H9 (cell line): Measurements from ENCODE around the gene AADAC. TPM values are rescaled to one million over a fixed set of nuclear protein-coding genes. Genes with fewer than 3 reads are reported as not detected.

ENCODE experiments used
- DNase-seq: peaks from one replicate; pipeline ENCODE4 v3.0.0-alpha.2; 2017
- H2AFZ ChIP-seq: one replicate; pipeline ENCODE4 v1.6.1; 2013; ENCODE audit warnings: mild to moderate bottlenecking, low read length, control low read depth, moderate library complexity
- H2AK5ac ChIP-seq: 2 replicates; pipeline ENCODE4 v1.6.1; 2013; ENCODE audit warnings: low read length, control low read depth, mixed read lengths; ENCODE audit not compliant: insufficient read length
- H2BK120ac ChIP-seq: one replicate; pipeline ENCODE4 v1.6.1; 2013; ENCODE audit warnings: low read depth, mild to moderate bottlenecking, low read length, control low read depth, inconsistent platforms; ENCODE audit not compliant: poor library complexity, severe bottlenecking
- H2BK12ac ChIP-seq: 2 replicates; pipeline ENCODE4 v1.6.1; 2013; ENCODE audit warnings: low read length, control low read depth, mixed read lengths, low read depth; ENCODE audit not compliant: insufficient read length
- H2BK15ac ChIP-seq: 2 replicates; pipeline ENCODE4 v1.6.1; 2013; ENCODE audit warnings: low read depth, low read length, control low read depth
- H2BK20ac ChIP-seq: one replicate; pipeline ENCODE4 v1.6.1; 2013; ENCODE audit warnings: low read depth, mild to moderate bottlenecking, low read length, control low read depth, inconsistent platforms; ENCODE audit not compliant: poor library complexity, severe bottlenecking
- H2BK5ac ChIP-seq: 2 replicates; pipeline ENCODE4 v1.6.1; 2013; ENCODE audit warnings: low read length, control low read depth, mixed read lengths; ENCODE audit not compliant: insufficient read length
- H3K14ac ChIP-seq: 2 replicates; pipeline ENCODE4 v1.6.1; 2013; ENCODE audit warnings: low read length, control low read depth; ENCODE audit not compliant: insufficient read depth
- H3K18ac ChIP-seq: 2 replicates; pipeline ENCODE4 v1.6.1; 2013; ENCODE audit warnings: low read depth, mild to moderate bottlenecking, mixed read lengths, low read length, control low read depth; ENCODE audit not compliant: insufficient read length
- H3K23ac ChIP-seq: 2 replicates; pipeline ENCODE4 v1.6.1; 2013; ENCODE audit warnings: low read length, control low read depth, mixed read lengths, low read depth; ENCODE audit not compliant: insufficient read length
- H3K23me2 ChIP-seq: 2 replicates; pipeline ENCODE4 v1.6.1; 2013; ENCODE audit warnings: low read depth, mild to moderate bottlenecking, mixed read lengths, low read length, control low read depth; ENCODE audit not compliant: insufficient read length, poor library complexity, severe bottlenecking
- H3K27ac ChIP-seq: 2 replicates; pipeline ENCODE4 v1.5.1; 2013; ENCODE audit warnings: low read length, control low read depth, mixed read lengths, low read depth; ENCODE audit not compliant: insufficient read length
- H3K27me3 ChIP-seq: 2 replicates; pipeline ENCODE4 v1.6.1; 2013; ENCODE audit warnings: low read length, control low read depth, inconsistent platforms; ENCODE audit not compliant: insufficient read depth
- H3K4ac ChIP-seq: 2 replicates; pipeline ENCODE4 v1.6.1; 2013; ENCODE audit warnings: low read depth, mild to moderate bottlenecking, control low read depth, inconsistent platforms, low read length, moderate library complexity
- H3K4me1 ChIP-seq: 2 replicates; pipeline ENCODE4 v1.6.1; 2013; ENCODE audit warnings: low read length, control low read depth, inconsistent platforms; ENCODE audit not compliant: insufficient read depth
- H3K4me2 ChIP-seq: 2 replicates; pipeline ENCODE4 v1.6.1; 2013; ENCODE audit warnings: low read length, control low read depth, mixed read lengths; ENCODE audit not compliant: insufficient read length, insufficient read depth
- H3K56ac ChIP-seq: 2 replicates; pipeline ENCODE4 v1.6.1; 2013; ENCODE audit warnings: low read depth, mild to moderate bottlenecking, mixed read lengths, low read length, control low read depth; ENCODE audit not compliant: insufficient read length
- H3K79me1 ChIP-seq: 2 replicates; pipeline ENCODE4 v1.6.1; 2013; ENCODE audit warnings: low read depth, mild to moderate bottlenecking, moderate library complexity, low read length, control low read depth, inconsistent platforms; ENCODE audit not compliant: insufficient read depth, poor library complexity, severe bottlenecking
- H3K79me2 ChIP-seq: 2 replicates; pipeline ENCODE4 v1.6.1; 2013; ENCODE audit warnings: low read length, control low read depth, inconsistent platforms; ENCODE audit not compliant: insufficient read depth
- H3K9ac ChIP-seq: 2 replicates; pipeline ENCODE4 v1.6.1; 2013; ENCODE audit warnings: low read length, control low read depth, mixed read lengths; ENCODE audit not compliant: insufficient read length; ENCODE audit errors: extremely low read depth
- H3K9me3 ChIP-seq: one replicate; pipeline ENCODE4 v1.6.1; 2013; ENCODE audit warnings: low read depth, low read length, inconsistent platforms; ENCODE audit not compliant: control insufficient read depth
- H3T11ph ChIP-seq: one replicate; pipeline ENCODE4 v1.6.1; 2013; ENCODE audit warnings: mild to moderate bottlenecking, low read length, control low read depth, inconsistent platforms
- H4K20me1 ChIP-seq: one replicate; pipeline ENCODE4 v1.6.1; 2013; ENCODE audit not compliant: control insufficient read depth, insufficient read length, insufficient read depth
- H4K5ac ChIP-seq: 2 replicates; pipeline ENCODE4 v1.6.1; 2013; ENCODE audit warnings: low read depth, mild to moderate bottlenecking, mixed read lengths, low read length, control low read depth; ENCODE audit not compliant: insufficient read length
- H4K8ac ChIP-seq: replicated peaks from 2 replicates; pipeline ENCODE4 v1.6.1; 2013; ENCODE audit warnings: low read length, control low read depth, mixed read lengths, low read depth; ENCODE audit not compliant: insufficient read length
- H4K91ac ChIP-seq: 2 replicates; pipeline ENCODE4 v1.6.1; 2013; ENCODE audit warnings: low read depth, mild to moderate bottlenecking, moderate library complexity, mixed read lengths, low read length, control low read depth; ENCODE audit not compliant: insufficient read length
- H3K27ac Mint-ChIP-seq, 3 experiments: 2 replicates in 2 of 3; 3 replicates in 1 of 3; pipeline ENCODE4 v1.8.0; 2020 to 2021; ENCODE audit warnings: mixed read lengths in 3 of 3, mild to moderate bottlenecking in 1 of 3, moderate library complexity in 1 of 3
- H3K27me3 Mint-ChIP-seq: 2 replicates; pipeline ENCODE4 v1.8.0; 2021; ENCODE audit warnings: low read depth, mild to moderate bottlenecking, moderate library complexity, mixed read lengths
- H3K36me3 Mint-ChIP-seq, 3 experiments: 2 replicates in 2 of 3; 3 replicates in 1 of 3; pipeline ENCODE4 v1.8.0; 2020 to 2021; ENCODE audit warnings: low read depth in 3 of 3, mixed read lengths in 3 of 3; ENCODE audit not compliant: insufficient read depth in 1 of 3
- H3K4me1 Mint-ChIP-seq, 2 experiments: 2 replicates each; pipeline ENCODE4 v1.8.0; 2020; ENCODE audit warnings: mixed read lengths in 2 of 2
- H3K4me3 Mint-ChIP-seq, 2 experiments: 2 replicates in 1 of 2; 3 replicates in 1 of 2; pipeline ENCODE4 v1.8.0; 2020 to 2021; ENCODE audit warnings: mild to moderate bottlenecking in 2 of 2, mixed read lengths in 2 of 2, moderate library complexity in 1 of 2
- H3K9me3 Mint-ChIP-seq, 2 experiments: 2 replicates in 1 of 2; 3 replicates in 1 of 2; pipeline ENCODE4 v1.8.0; 2020; ENCODE audit warnings: mild to moderate bottlenecking in 2 of 2, mixed read lengths in 2 of 2, moderate library complexity in 1 of 2
- WGBS: extraction: QIAGEN DNeasy Blood & Tissue Kit; methylation state at CpG from one replicate; pipeline ENCODE4 v1.1.7; 2013; ENCODE audit warnings: missing lambda C conversion rate, low lambda C conversion rate, mixed read lengths; ENCODE audit not compliant: insufficient read length; ENCODE audit errors: extremely low coverage; 5-methylcytosine and 5-hydroxymethylcytosine counted together
- total RNA-seq: library from RNA; stranded (reverse); gene quantifications from 2 replicates; pipeline ENCODE4 v1.2.1, GENCODE V29; 2021
- TF ChIP-seq, protein P1 (sequence below): fragments of 200-600 bp; sonication (generic); conservative IDR thresholded peaks from 3 replicates; pipeline ENCODE4 v1.8.0; 2021; ENCODE audit warnings: antibody characterized with exemption, mild to moderate bottlenecking

Gene AADAC
- total RNA-seq, 1 experiment from 2014 or later, result not detected

DNA sequence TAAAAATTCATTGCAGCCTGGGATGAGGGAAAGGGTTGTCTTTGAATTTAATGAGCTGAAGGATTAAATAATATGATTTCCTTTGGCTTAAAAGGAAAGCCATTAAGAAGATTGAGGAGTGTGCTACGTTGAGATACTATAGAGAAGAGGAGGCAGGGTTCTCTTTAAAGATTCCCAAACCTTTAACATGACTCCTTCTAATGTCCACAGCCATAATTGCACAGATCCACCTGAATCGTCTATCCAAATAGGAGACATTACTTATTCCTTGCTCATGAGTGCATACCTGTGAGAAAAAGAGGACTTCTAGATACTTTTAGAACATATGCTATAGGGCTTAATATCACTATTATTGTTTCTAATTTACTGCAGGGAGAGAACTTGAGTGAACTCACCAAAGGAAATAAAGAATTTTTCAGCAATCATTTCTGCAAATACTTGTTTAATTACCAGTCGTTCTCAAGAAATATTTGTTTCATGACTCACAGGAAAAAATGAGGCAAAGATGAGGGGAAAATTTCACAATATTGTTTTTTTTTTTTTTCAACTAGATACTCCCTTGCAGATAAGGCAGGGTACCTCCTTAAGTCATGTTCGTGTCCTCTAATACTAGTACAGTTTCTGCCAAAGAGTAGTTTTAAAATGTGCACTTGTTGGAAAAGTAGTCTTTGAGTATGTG is 50.6 kb downstream of the AADAC start:
- Histone ChIP-seq H2BK20ac (no peak overlapping the region), H4K91ac (no peak overlapping the region), H2BK120ac (no peak overlapping the region), H3K23ac (no peak overlapping the region), H4K8ac (no peak overlapping the region), H2AK5ac (no peak overlapping the region), H3K4ac (no peak overlapping the region), H3K9me3 (no peaks in the 10 kb centered on the region), H3K14ac (no peak overlapping the region), H3K27me3 (no peaks in the 10 kb centered on the region), H3K18ac (no peak overlapping the region), H2AFZ (no peak overlapping the region), H4K5ac (no peak overlapping the region), H3K23me2 (no peaks in the 10 kb centered on the region), H3K4me1 (no peaks in the 10 kb centered on the region), H3K79me2 (no peaks in the 10 kb centered on the region), H3T11ph (no peak overlapping the region), H3K79me1 (no peaks in the 10 kb centered on the region), H2BK12ac (no peak overlapping the region), H3K56ac (no peak overlapping the region), H3K27ac (no peak overlapping the region), H4K20me1 (no peaks in the 10 kb centered on the region), H2BK15ac (no peak overlapping the region), H3K9ac (no peak overlapping the region), H3K4me2 (no peak overlapping the region), H2BK5ac (no peak overlapping the region)
- no CpG with 5 or more reads among the region's 4 CpGs for WGBS
- H3K9me3 Mint-ChIP-seq, result no peaks in the 10 kb centered on the region
- H3K36me3 Mint-ChIP-seq, result no peaks in the 10 kb centered on the region
- DNase-seq, result no peak
- H3K27ac Mint-ChIP-seq, result no peak overlapping the region
- H3K27me3 Mint-ChIP-seq, result no peaks in the 10 kb centered on the region
- no peak overlapping the region for H3K4me3 Mint-ChIP-seq
- TF ChIP-seq, protein P1, sequence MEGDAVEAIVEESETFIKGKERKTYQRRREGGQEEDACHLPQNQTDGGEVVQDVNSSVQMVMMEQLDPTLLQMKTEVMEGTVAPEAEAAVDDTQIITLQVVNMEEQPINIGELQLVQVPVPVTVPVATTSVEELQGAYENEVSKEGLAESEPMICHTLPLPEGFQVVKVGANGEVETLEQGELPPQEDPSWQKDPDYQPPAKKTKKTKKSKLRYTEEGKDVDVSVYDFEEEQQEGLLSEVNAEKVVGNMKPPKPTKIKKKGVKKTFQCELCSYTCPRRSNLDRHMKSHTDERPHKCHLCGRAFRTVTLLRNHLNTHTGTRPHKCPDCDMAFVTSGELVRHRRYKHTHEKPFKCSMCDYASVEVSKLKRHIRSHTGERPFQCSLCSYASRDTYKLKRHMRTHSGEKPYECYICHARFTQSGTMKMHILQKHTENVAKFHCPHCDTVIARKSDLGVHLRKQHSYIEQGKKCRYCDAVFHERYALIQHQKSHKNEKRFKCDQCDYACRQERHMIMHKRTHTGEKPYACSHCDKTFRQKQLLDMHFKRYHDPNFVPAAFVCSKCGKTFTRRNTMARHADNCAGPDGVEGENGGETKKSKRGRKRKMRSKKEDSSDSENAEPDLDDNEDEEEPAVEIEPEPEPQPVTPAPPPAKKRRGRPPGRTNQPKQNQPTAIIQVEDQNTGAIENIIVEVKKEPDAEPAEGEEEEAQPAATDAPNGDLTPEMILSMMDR, result no peak
- H3K4me1 Mint-ChIP-seq, result no peaks in the 10 kb centered on the region
